IMR-90 (cell line): ENCODE measurements around the gene MYBPH. TPM values are rescaled to one million over a fixed set of nuclear protein-coding genes. Genes with fewer than 3 reads are reported as not detected.

Experiments used
- ATAC-seq: fragments of 200-7000 bp; cut with Tn5 transposase; 2 replicates; pipeline ENCODE4 v1.9.1; 2020; ENCODE audit warnings: low read depth, mild to moderate bottlenecking, moderate library complexity
- BruUV-seq: library from RNA; stranded (reverse); fragments of 400-500 nt; replicated peaks from 2 replicates; lab custom pipeline; 2021; lab: Mats Ljungman, UMichigan
- CTCF ChIA-PET: fragments of 300-600 bp; formaldehyde crosslinking; extraction: SDS; loops from one replicate; lab custom pipeline; 2021; ENCODE audit warnings: antibody characterized with exemption; lab: Yijun Ruan, JAX
- POLR2A ChIA-PET: fragments of 300-600 bp; sonication (Branson Sonifier 250); formaldehyde crosslinking; loops from one replicate; lab custom pipeline; 2022; ENCODE audit warnings: antibody characterized with exemption; ENCODE audit not compliant: unreplicated experiment; lab: Charles Lee
- DNase-seq: peaks from one replicate; pipeline ENCODE4 v3.0.0; 2013
- H2AFZ ChIP-seq: replicated peaks from 2 replicates; pipeline ENCODE3; 2013; ENCODE audit warnings: low read length, mild to moderate bottlenecking; ENCODE audit not compliant: poor library complexity
- H2AK5ac ChIP-seq: 2 replicates; pipeline ENCODE4 v1.6.1; 2013; ENCODE audit warnings: low read depth, low read length, inconsistent platforms
- H2AK9ac ChIP-seq: replicated peaks from 2 replicates; pipeline ENCODE3; 2013; ENCODE audit warnings: mild to moderate bottlenecking, low read depth, low read length, moderate library complexity; ENCODE audit not compliant: poor library complexity
- H2BK120ac ChIP-seq: 2 replicates; pipeline ENCODE4 v1.6.1; 2013; ENCODE audit warnings: low read depth, low read length, inconsistent platforms
- H2BK15ac ChIP-seq: 3 replicates; pipeline ENCODE4 v1.6.1; 2013; ENCODE audit warnings: low read depth, low read length, inconsistent platforms
- H2BK20ac ChIP-seq: 2 replicates; pipeline ENCODE4 v1.6.1; 2013; ENCODE audit warnings: low read depth, mild to moderate bottlenecking, inconsistent platforms, low read length, moderate library complexity
- H2BK5ac ChIP-seq: 2 replicates; pipeline ENCODE4 v1.6.1; 2013; ENCODE audit warnings: mild to moderate bottlenecking, low read depth, low read length, inconsistent platforms; ENCODE audit not compliant: poor library complexity, severe bottlenecking
- H3K14ac ChIP-seq: replicated peaks from 2 replicates; pipeline ENCODE4 v1.6.1; 2013; ENCODE audit warnings: low read depth, low read length, inconsistent platforms
- H3K18ac ChIP-seq: 2 replicates; pipeline ENCODE4 v1.6.1; 2013; ENCODE audit warnings: low read depth, low read length, control low read depth
- H3K23ac ChIP-seq: 2 replicates; pipeline ENCODE4 v1.6.1; 2013; ENCODE audit warnings: low read depth, low read length, inconsistent platforms
- H3K27ac ChIP-seq: 2 replicates; pipeline ENCODE4 v1.5.1; 2013; ENCODE audit warnings: mild to moderate bottlenecking, control low read depth, low read length; ENCODE audit not compliant: insufficient read depth
- H3K27me3 ChIP-seq: 2 replicates; pipeline ENCODE4 v1.6.1; 2013; ENCODE audit warnings: low read length; ENCODE audit not compliant: control insufficient read depth, insufficient read depth
- H3K36me3 ChIP-seq: 2 replicates; pipeline ENCODE4 v1.6.1; 2013; ENCODE audit warnings: low read length, mixed read lengths; ENCODE audit not compliant: control insufficient read depth, insufficient read depth
- H3K4ac ChIP-seq: 2 replicates; pipeline ENCODE4 v1.6.1; 2013; ENCODE audit warnings: low read depth, low read length, inconsistent platforms
- H3K4me1 ChIP-seq: 2 replicates; pipeline ENCODE4 v1.6.1; 2013; ENCODE audit warnings: low read length, mixed read lengths; ENCODE audit not compliant: control insufficient read depth, insufficient read depth
- H3K4me2 ChIP-seq: 2 replicates; pipeline ENCODE4 v1.6.1; 2013; ENCODE audit warnings: low read depth, mild to moderate bottlenecking, control low read depth, low read length, moderate library complexity
- H3K4me3 ChIP-seq: 2 replicates; pipeline ENCODE4 v1.5.1; 2013; ENCODE audit warnings: low read depth, mild to moderate bottlenecking, control low read depth, low read length, moderate library complexity; ENCODE audit not compliant: insufficient read depth
- H3K56ac ChIP-seq: 2 replicates; pipeline ENCODE4 v1.6.1; 2013; ENCODE audit warnings: low read length, inconsistent platforms; ENCODE audit not compliant: insufficient read depth; ENCODE audit errors: extremely low read depth
- H3K79me1 ChIP-seq, 2 experiments: 2 replicates each; pipeline ENCODE4 v1.6.1; 2013; ENCODE audit warnings: low read length in 2 of 2, inconsistent platforms in 1 of 2, low read depth in 1 of 2
- H3K9ac ChIP-seq: 2 replicates; pipeline ENCODE4 v1.6.1; 2013; ENCODE audit warnings: low read depth, low read length, control low read depth
- H3K9me1 ChIP-seq: 2 replicates; pipeline ENCODE4 v1.6.1; 2013; ENCODE audit warnings: low read length, inconsistent platforms; ENCODE audit not compliant: insufficient read depth
- H3K9me3 ChIP-seq: 2 replicates; pipeline ENCODE4 v1.6.1; 2013; ENCODE audit warnings: low read length; ENCODE audit not compliant: control insufficient read depth, insufficient read depth
- H4K20me1 ChIP-seq: 2 replicates; pipeline ENCODE4 v1.6.1; 2013; ENCODE audit warnings: low read length, inconsistent platforms; ENCODE audit not compliant: insufficient read depth
- H4K5ac ChIP-seq: 2 replicates; pipeline ENCODE4 v1.6.1; 2013; ENCODE audit warnings: mild to moderate bottlenecking, low read depth, low read length, control low read depth
- H4K8ac ChIP-seq, 2 experiments: 2 replicates each; pipeline ENCODE4 v1.6.1; 2013; ENCODE audit warnings: low read depth in 2 of 2, low read length in 2 of 2, control low read depth in 1 of 2, inconsistent platforms in 1 of 2
- H4K91ac ChIP-seq: 2 replicates; pipeline ENCODE4 v1.6.1; 2013; ENCODE audit warnings: low read depth, low read length, inconsistent platforms; ENCODE audit not compliant: insufficient read depth
- BHLHE40 ChIP-seq: fragments of 150-350 bp; IDR thresholded peaks from 2 replicates; pipeline ENCODE4 v1.6.1; 2016; ENCODE audit warnings: mild to moderate bottlenecking, low read depth, low read length
- CEBPB ChIP-seq: IDR thresholded peaks from 2 replicates; pipeline ENCODE4 v1.6.1; 2012; ENCODE audit warnings: low read depth, low read length, improper control_type of control experiment
- CHD1 ChIP-seq: IDR thresholded peaks from 2 replicates; pipeline ENCODE4 v1.6.1; 2012; ENCODE audit warnings: low read depth, low read length, improper control_type of control experiment
- FOS ChIP-seq: fragments of 150-350 bp; IDR thresholded peaks from 2 replicates; pipeline ENCODE4 v1.6.1; 2016; ENCODE audit warnings: low read depth, low read length
- MAFK ChIP-seq: IDR thresholded peaks from 2 replicates; pipeline ENCODE4 v1.6.1; 2012; ENCODE audit warnings: low read depth, low read length, improper control_type of control experiment
- MXI1 ChIP-seq: IDR thresholded peaks from 2 replicates; pipeline ENCODE4 v1.6.1; 2012; ENCODE audit warnings: low read depth, mild to moderate bottlenecking, low read length, moderate library complexity, borderline replicate concordance
- POLR2A ChIP-seq: IDR thresholded peaks from 2 replicates; pipeline ENCODE4 v1.6.1; 2012; ENCODE audit warnings: mild to moderate bottlenecking, low read depth, low read length
- RAD21 ChIP-seq: IDR thresholded peaks from 2 replicates; pipeline ENCODE4 v1.6.1; 2012; ENCODE audit warnings: low read length, improper control_type of control experiment
- RCOR1 ChIP-seq: IDR thresholded peaks from 2 replicates; pipeline ENCODE4 v1.6.1; 2012; ENCODE audit warnings: mild to moderate bottlenecking, low read length, improper control_type of control experiment; ENCODE audit not compliant: insufficient replicate concordance
- RFX5 ChIP-seq: IDR thresholded peaks from 2 replicates; pipeline ENCODE4 v1.8.0; 2012; ENCODE audit warnings: low read depth, mild to moderate bottlenecking, low read length, moderate library complexity
- SMC3 ChIP-seq: fragments of 150-350 bp; IDR thresholded peaks from 2 replicates; pipeline ENCODE4 v1.6.1; 2016; ENCODE audit warnings: low read depth, mild to moderate bottlenecking, antibody characterized with exemption, low read length, moderate library complexity
- WGBS, 2 experiments: methylation state at CpG; one replicate each; pipeline versions ENCODE4 v1.1.5 to v1.1.7; 2013; ENCODE audit warnings: missing lambda C conversion rate in 2 of 2; ENCODE audit not compliant: insufficient read length in 1 of 2; ENCODE audit errors: extremely low coverage in 2 of 2; 5-methylcytosine and 5-hydroxymethylcytosine counted together
- dilution Hi-C: fragments of 300-500 bp; cut with HindIII; formaldehyde crosslinking; loops from one replicate; pipeline ENCODE4 v1.14.3; 2018; ENCODE audit warnings: low sequenced_read_pairs; ENCODE audit not compliant: unreplicated experiment
- in situ Hi-C: fragments of 300-500 bp; cut with MboI; formaldehyde crosslinking; loops from 3 replicates; pipeline ENCODE4 v1.14.3; 2019; ENCODE audit warnings: low sequenced_read_pairs, inconsistent platforms, mixed read lengths
- intact Hi-C: fragments of 100-400 bp; cut with micrococcal nuclease; formaldehyde crosslinking; loops from 2 replicates; pipeline ENCODE4 v1.10.0; 2022
- polyA plus RNA-seq, 3 experiments: library from polyadenylated mRNA; depleted of rRNA; stranded (reverse); fragments of >200 nt; gene quantifications; 2 replicates each; pipeline ENCODE4 v1.2.3, GENCODE V29; 2012; ENCODE audit warnings: low replicate concordance in 1 of 3
- total RNA-seq: library from RNA; depleted of rRNA; stranded (reverse); fragments of >200 nt; gene quantifications from 2 replicates; pipeline ENCODE4 v1.2.3, GENCODE V29; 2012
- TF ChIP-seq, protein P1 (sequence below): conservative IDR thresholded peaks from 2 replicates; pipeline ENCODE4 v1.5.1; 2012; ENCODE audit warnings: mild to moderate bottlenecking, low read depth, low read length, improper control_type of control experiment

Gene MYBPH
- total and polyA plus RNA-seq, 2 of the 4 experiments (the other 2 are of a cell fraction) = not detected

DNA sequence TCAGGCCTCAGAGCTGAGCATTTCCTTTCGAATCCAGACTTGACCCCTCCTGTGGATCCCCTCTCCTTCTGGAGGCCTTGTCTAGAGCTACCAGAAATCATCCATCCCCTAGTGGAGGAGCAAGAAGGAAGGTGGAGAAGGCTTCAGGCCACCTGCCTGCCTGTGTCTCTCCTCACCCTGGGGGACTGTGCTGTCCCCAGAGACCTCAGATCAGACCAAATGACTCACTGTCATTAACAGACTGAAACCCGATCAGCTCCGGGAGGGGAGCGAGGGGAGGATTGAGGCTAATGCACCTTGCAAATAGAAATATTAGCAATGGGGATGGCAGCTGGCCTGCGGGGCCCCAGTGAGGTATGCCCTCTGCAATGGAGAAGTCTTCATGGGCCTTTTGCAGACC, 2.1 kb downstream of the MYBPH start:
- in situ Hi-C loops = no loop called here
- no peak overlapping the region for H3K27ac ChIP-seq
- H3K18ac ChIP-seq = no peak overlapping the region
- no peak overlapping the region for H2BK20ac ChIP-seq
- H2AK5ac ChIP-seq = no peak overlapping the region
- DNase-seq (no peak), ATAC-seq (no peak)
- H3K56ac ChIP-seq = no peak overlapping the region
- peaks cover 2% of the 10 kb centered on the region; the same call in 1 of the 2 replicates for H3K27me3 ChIP-seq
- no peak overlapping the region for H2BK15ac ChIP-seq
- H3K4me2 ChIP-seq = no peak overlapping the region
- ChIA-PET POLR2A (no interaction called here), CTCF (interaction anchor here (2.3 to 2.9 kb wide), 2 partner anchors 56 to 134 kb away, joined by 6 to 20 read pairs; no protein-coding TSS in a partner anchor)
- no peaks in the 10 kb centered on the region for H3K9me3 ChIP-seq
- H2BK120ac ChIP-seq = no peak overlapping the region
- no peak overlapping the region for H3K14ac ChIP-seq
- TF ChIP-seq SMC3 (no peak), MAFK (no peak), RAD21 (no peak), CHD1 (no peak), MXI1 (no peak), BHLHE40 (no peak), RFX5 (no peak), POLR2A (no peak), CEBPB (no peak), RCOR1 (no peak), FOS (no peak)
- TF ChIP-seq, protein P1, sequence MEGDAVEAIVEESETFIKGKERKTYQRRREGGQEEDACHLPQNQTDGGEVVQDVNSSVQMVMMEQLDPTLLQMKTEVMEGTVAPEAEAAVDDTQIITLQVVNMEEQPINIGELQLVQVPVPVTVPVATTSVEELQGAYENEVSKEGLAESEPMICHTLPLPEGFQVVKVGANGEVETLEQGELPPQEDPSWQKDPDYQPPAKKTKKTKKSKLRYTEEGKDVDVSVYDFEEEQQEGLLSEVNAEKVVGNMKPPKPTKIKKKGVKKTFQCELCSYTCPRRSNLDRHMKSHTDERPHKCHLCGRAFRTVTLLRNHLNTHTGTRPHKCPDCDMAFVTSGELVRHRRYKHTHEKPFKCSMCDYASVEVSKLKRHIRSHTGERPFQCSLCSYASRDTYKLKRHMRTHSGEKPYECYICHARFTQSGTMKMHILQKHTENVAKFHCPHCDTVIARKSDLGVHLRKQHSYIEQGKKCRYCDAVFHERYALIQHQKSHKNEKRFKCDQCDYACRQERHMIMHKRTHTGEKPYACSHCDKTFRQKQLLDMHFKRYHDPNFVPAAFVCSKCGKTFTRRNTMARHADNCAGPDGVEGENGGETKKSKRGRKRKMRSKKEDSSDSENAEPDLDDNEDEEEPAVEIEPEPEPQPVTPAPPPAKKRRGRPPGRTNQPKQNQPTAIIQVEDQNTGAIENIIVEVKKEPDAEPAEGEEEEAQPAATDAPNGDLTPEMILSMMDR = no peak
- H4K5ac ChIP-seq = no peak overlapping the region
- H4K8ac ChIP-seq = no peak overlapping the region
- WGBS, 2 experiments = no CpG with 5 or more reads among the region's 5 CpGs
- no peak overlapping the region for H2AFZ ChIP-seq
- H3K23ac ChIP-seq = no peak overlapping the region
- H4K91ac ChIP-seq = no peak overlapping the region
- no peaks in the 10 kb centered on the region for H3K36me3 ChIP-seq
- intact Hi-C loops = no loop called here
- no peaks in the 10 kb centered on the region for H4K20me1 ChIP-seq
- no TSS peak for BruUV-seq
- no peaks in the 10 kb centered on the region for H3K79me1 ChIP-seq
- H3K4me3 ChIP-seq = no peak overlapping the region
- no peak overlapping the region for H3K4ac ChIP-seq
- H3K9ac ChIP-seq = no peak overlapping the region
- peaks cover 15% of the 10 kb centered on the region; the same call in 1 of the 2 replicates for H3K9me1 ChIP-seq
- no peak overlapping the region for H2AK9ac ChIP-seq
- H3K4me1 ChIP-seq = peaks cover 22% of the 10 kb centered on the region
- dilution Hi-C loops = no loop called here
- H2BK5ac ChIP-seq = no peak overlapping the region
